K562 (cell line): ENCODE measurements around the gene GLIPR1L2. TPM values are rescaled to one million over a fixed set of nuclear protein-coding genes. Genes with fewer than 3 reads are reported as not detected.

Experiments used
- ATAC-seq: fragments of 200-7000 bp; cut with Tn5 transposase; 3 replicates; pipeline ENCODE4 v1.9.1; 2020; ENCODE audit warnings: moderate library complexity
- BruUV-seq: library from RNA; stranded (reverse); fragments of 400-500 nt; replicated peaks from 2 replicates; lab custom pipeline; 2021; lab: Mats Ljungman, UMichigan
- CTCF ChIA-PET: fragments of 300-600 bp; formaldehyde crosslinking; extraction: SDS; loops from one replicate; lab custom pipeline; 2021; ENCODE audit warnings: low intra/inter-chr PET ratio; lab: Yijun Ruan, JAX
- POLR2A ChIA-PET: fragments of 300-600, 350-650 bp; sonication (Branson Sonifier 250); formaldehyde crosslinking; extraction: SDS; loops from one replicate; lab custom pipeline; 2021; ENCODE audit warnings: antibody characterized with exemption, inconsistent platforms; lab: Yijun Ruan, JAX
- DNase-seq, 4 experiments: peaks; one replicate each; pipeline versions ENCODE4 v3.0.0 to v3.0.0-alpha.2; 2011 to 2018; ENCODE audit warnings: low spot score in 3 of 4, mixed read lengths in 3 of 4; ENCODE audit errors: extremely low read depth in 1 of 4
- FAIRE-seq: peaks from 2 replicates; lab custom pipeline; 2011; peaks lifted over from hg19 to GRCh38; lab: Jason Lieb, UNC
- H2AFZ ChIP-seq: 2 replicates; pipeline ENCODE4 v1.6.0; 2011; ENCODE audit warnings: low read depth, low read length, control low read depth, inconsistent platforms
- H3K27ac ChIP-seq: fragments of 200-600 bp; 3 replicates; pipeline ENCODE4 v1.8.0; 2011; ENCODE audit warnings: low read depth, mild to moderate bottlenecking, control low read depth, inconsistent platforms, low read length, moderate library complexity, mixed read lengths; ENCODE audit errors: extremely low read depth
- H3K27me3 ChIP-seq, 2 experiments: fragments of 300-600 bp in 1 of 2; 2 replicates in 1 of 2; 3 replicates in 1 of 2; pipeline versions ENCODE4 v1.6.0 to v1.8.0; 2011; ENCODE audit warnings: inconsistent platforms in 2 of 2, low read length in 2 of 2, mild to moderate bottlenecking in 1 of 2, mixed read lengths in 1 of 2, moderate library complexity in 1 of 2; ENCODE audit not compliant: control insufficient read depth in 2 of 2, insufficient read depth in 2 of 2
- H3K36me3 ChIP-seq: fragments of 300-600 bp; 3 replicates; pipeline ENCODE4 v1.8.0; 2011; ENCODE audit warnings: mild to moderate bottlenecking, low read length, inconsistent platforms; ENCODE audit not compliant: control insufficient read depth, insufficient read depth
- H3K4me1 ChIP-seq, 2 experiments: fragments of 200-600 bp in 1 of 2; replicated peaks in 1 of 2; 2 replicates in 1 of 2; 3 replicates in 1 of 2; pipeline versions ENCODE4 v1.5.1 to v1.8.0; 2011; ENCODE audit warnings: inconsistent platforms in 2 of 2, low read length in 2 of 2, mild to moderate bottlenecking in 1 of 2, mixed read lengths in 1 of 2, moderate library complexity in 1 of 2; ENCODE audit not compliant: control insufficient read depth in 2 of 2, insufficient read depth in 2 of 2
- H3K4me2 ChIP-seq: 2 replicates; pipeline ENCODE4 v1.6.1; 2011; ENCODE audit warnings: low read length, control low read depth, inconsistent platforms, mixed read lengths; ENCODE audit not compliant: insufficient read depth
- H3K4me3 ChIP-seq: fragments of 200-600 bp; sonication (generic), shearing (Covaris generic); 2 replicates; pipeline ENCODE4 v1.5.1; 2016; ENCODE audit warnings: control low read depth, inconsistent platforms
- H3K79me2 ChIP-seq: fragments of 200-600 bp; 3 replicates; pipeline ENCODE4 v1.8.0; 2011; ENCODE audit warnings: low read length, inconsistent platforms; ENCODE audit not compliant: control insufficient read depth, insufficient read depth
- H3K9ac ChIP-seq, 2 experiments: 2 replicates each; pipeline versions ENCODE4 v1.6.0 to v1.6.1; 2011; ENCODE audit warnings: low read depth in 2 of 2, low read length in 2 of 2, control low read depth in 1 of 2, inconsistent platforms in 1 of 2, mild to moderate bottlenecking in 1 of 2, mixed read lengths in 1 of 2; ENCODE audit not compliant: insufficient read depth in 1 of 2
- H3K9me1 ChIP-seq: one replicate; pipeline ENCODE4 v1.6.0; 2011; ENCODE audit warnings: inconsistent platforms, mild to moderate bottlenecking, low read length, moderate library complexity; ENCODE audit not compliant: control insufficient read depth, insufficient read depth
- H3K9me3 ChIP-seq: replicated peaks from 2 replicates; pipeline ENCODE4 v1.5.1; 2011; ENCODE audit warnings: low read depth, low read length, inconsistent platforms; ENCODE audit not compliant: control insufficient read depth, insufficient read depth
- H4K20me1 ChIP-seq: replicated peaks from 2 replicates; pipeline ENCODE4 v1.6.1; 2011; ENCODE audit warnings: low read length, inconsistent platforms, mixed read lengths; ENCODE audit not compliant: control insufficient read depth, insufficient read depth
- ATF3 ChIP-seq, 2 experiments: fragments of 450-650 bp in 1 of 2; sonication (generic) in 1 of 2; formaldehyde crosslinking in 1 of 2; IDR thresholded peaks in 1 of 2; conservative IDR thresholded peaks in 1 of 2; 2 replicates each; pipeline versions ENCODE4 v1.6.1 to v1.8.1; 2016 to 2023; ENCODE audit warnings: mild to moderate bottlenecking in 2 of 2, moderate library complexity in 2 of 2, inconsistent platforms in 1 of 2, missing genetic modification reagents in 1 of 2
- C11orf30 ChIP-seq: fragments of 450-650 bp; IDR thresholded peaks from 2 replicates; pipeline ENCODE4 v1.6.1; 2016; ENCODE audit warnings: low read depth, mild to moderate bottlenecking
- FOSL1 ChIP-seq: fragments of 200-800 bp; sonication (Bioruptor generic); conservative IDR thresholded peaks from 2 replicates; pipeline ENCODE4 v1.6.1; 2016; ENCODE audit warnings: missing genetic modification characterization, missing compliant biosample characterization
- FOXO4 ChIP-seq: fragments of 450-650 bp; formaldehyde crosslinking; IDR thresholded peaks from 2 replicates; pipeline ENCODE4 v1.4.0; 2020; ENCODE audit warnings: mild to moderate bottlenecking, moderate library complexity
- HSF4 ChIP-seq: fragments of 250-450 bp; sonication (Bioruptor Pico); IDR thresholded peaks from 2 replicates; pipeline ENCODE4 v2.1.2; 2022; ENCODE audit warnings: mild to moderate bottlenecking, moderate library complexity, borderline replicate concordance
- MAFF ChIP-seq: IDR thresholded peaks from 2 replicates; pipeline ENCODE4 v1.6.1; 2012; ENCODE audit warnings: low read length, improper control_type of control experiment
- MAFG ChIP-seq: fragments of 450-650 bp; conservative IDR thresholded peaks from 2 replicates; pipeline ENCODE4 v1.6.1; 2016; ENCODE audit warnings: missing genetic modification characterization, missing compliant biosample characterization
- SAP30 ChIP-seq: fragments of 200-600 bp; sonication (generic); IDR thresholded peaks from 2 replicates; pipeline ENCODE4 v1.6.1; 2012; ENCODE audit warnings: borderline replicate concordance, low read depth, mild to moderate bottlenecking, moderate library complexity, low read length, control low read depth, inconsistent platforms; ENCODE audit not compliant: insufficient read depth, poor library complexity, severe bottlenecking
- THRA ChIP-seq: fragments of 450-650 bp; IDR thresholded peaks from 2 replicates; pipeline ENCODE4 v1.6.1; 2017; ENCODE audit warnings: mild to moderate bottlenecking, moderate library complexity
- ZNF316 ChIP-seq: fragments of 450-650 bp; IDR thresholded peaks from 2 replicates; pipeline ENCODE4 v1.6.1; 2016
- WGBS: fragments of 100-300 bp; shearing (Covaris generic); methylation state at CpG from one replicate; pipeline ENCODE4 v1.1.6; 2016; ENCODE audit warnings: low coverage, mixed read lengths; ENCODE audit not compliant: insufficient coverage; ENCODE audit errors: missing lambda C conversion rate; 5-methylcytosine and 5-hydroxymethylcytosine counted together
- in situ Hi-C: fragments of 300-500 bp; cut with MboI; formaldehyde crosslinking; loops from 4 replicates; pipeline ENCODE4 v1.15.0; 2018; ENCODE audit warnings: inconsistent platforms, mixed read lengths
- intact Hi-C: fragments of 100-400 bp; cut with micrococcal nuclease; formaldehyde crosslinking; loops from 2 replicates; pipeline ENCODE4 v1.14.2; 2022
- polyA plus RNA-seq, 8 experiments: library from polyadenylated mRNA; depleted of rRNA in 4 of 8; stranded (reverse) in 5 of 8; unstranded in 3 of 8; fragments of >200 nt; fragmentation: Nextera tagmentation in 2 of 8; fragmentation: Illumina TruSeq in 1 of 8; extraction: Ambion mirVana in 2 of 8; extraction: Trizol in 1 of 8; gene quantifications; 2 replicates each; pipeline versions ENCODE4 v1.2.1 to v1.2.3, GENCODE V29; 2011 to 2014; ENCODE audit warnings: inconsistent platforms in 1 of 8, missing spikeins in 1 of 8
- total RNA-seq, 7 experiments: library from RNA; depleted of rRNA in 6 of 7; stranded (reverse); fragments of >200 nt in 6 of 7; fragmentation: Illumina TruSeq in 2 of 7; extraction: Trizol in 2 of 7; gene quantifications; 2 replicates each; pipeline versions ENCODE4 v1.2.1 to v1.2.3, GENCODE V29; 2011 to 2021; ENCODE audit warnings: low replicate concordance in 1 of 7

The GLIPR1L2 gene
- total and polyA plus RNA-seq, 9 of the 15 experiments (the other 6 are each of a cell fraction or from before 2014, with no cell fraction given) = not detected

- Histone ChIP-seq H2AFZ (peak overlapping the region; percentile 91), H3K9me1 (no peaks in the 10 kb centered on the region), H3K36me3 (no peaks in the 10 kb centered on the region), H3K27ac (no peak overlapping the region), H3K4me3 (no peak overlapping the region), H4K20me1 (no peaks in the 10 kb centered on the region), H3K4me1 (peaks cover 0 to 4% of the 10 kb centered on the region in 2 experiments; a peak in 2 of 5 replicates), H3K9me3 (no peaks in the 10 kb centered on the region), H3K4me2 (peak overlapping the region; percentile 64), H3K27me3 (no peaks in the 10 kb centered on the region), H3K9ac (no peak overlapping the region), H3K79me2 (no peaks in the 10 kb centered on the region)
- FAIRE-seq (no peak), DNase-seq (no peak), ATAC-seq (no peak)
- TF ChIP-seq FOSL1 (tag) = peak; percentile 56
- TF ChIP-seq MAFF = peak; percentile 25; the same call in 1 of the 2 replicates
- no peak for TF ChIP-seq HSF4 (CRISPR knock-in tag)
- peak; percentile 90 for TF ChIP-seq ZNF316
- TF ChIP-seq THRA = no peak
- TF ChIP-seq ATF3 (IDR thresholded peaks at IDR 0.05) = peak; percentile 42; the same call in 1 of the 2 replicates
- TF ChIP-seq ATF3 (CRISPR knock-in tag; conservative IDR thresholded peaks at IDR 0.05) = no peak
- peak; percentile 68 for TF ChIP-seq MAFG (tag)
- no peak for TF ChIP-seq FOXO4 (CRISPR knock-in tag)
- peak; percentile 76 for TF ChIP-seq C11orf30
- TF ChIP-seq SAP30 = no peak
- BruUV-seq = TSS peak; percentile 79
- POLR2A ChIA-PET = no interaction called here
- CTCF ChIA-PET = no interaction called here
- intact Hi-C loops = no loop called here
- in situ Hi-C loops = no loop called here
- WGBS = 10% methylated on average over 6 of the region's 6 CpGs
Observed at GRCh38 chr12:75390156-75390898, 562 bp upstream of the GLIPR1L2 start.
